Measurements from ENCODE around the gene MKS1. TPM values are rescaled to one million over a fixed set of nuclear protein-coding genes. Genes with fewer than 3 reads are reported as not detected.

Gene MKS1
- total and polyA plus RNA-seq, 10 of the 15 experiments (the other 5 are each of a cell fraction or from before 2014, with no cell fraction given), result 5.7 to 21.4 (median 13.9) TPM

- peak; percentile 43; the same call in 1 of the 2 replicates for TF ChIP-seq NBN (IDR thresholded peaks at IDR 0.05)
- no peak for TF ChIP-seq POLR2AphosphoS5 (IDR thresholded peaks at IDR 0.05; ENCODE audit: low read length)
- peak; percentile 91 for TF ChIP-seq MYC (IDR thresholded peaks at IDR 0.05; ENCODE audit: insufficient read depth, insufficient read length, insufficient replicate concordance, low read length, severe bottlenecking)
- peak; percentile 82 for TF ChIP-seq RAD51 (IDR thresholded peaks at IDR 0.05)
- peak; percentile 20 for TF ChIP-seq MEF2B (IDR thresholded peaks at IDR 0.05; ENCODE audit: partially characterized antibody, poor library complexity, severe bottlenecking)
- TF ChIP-seq, protein P1, sequence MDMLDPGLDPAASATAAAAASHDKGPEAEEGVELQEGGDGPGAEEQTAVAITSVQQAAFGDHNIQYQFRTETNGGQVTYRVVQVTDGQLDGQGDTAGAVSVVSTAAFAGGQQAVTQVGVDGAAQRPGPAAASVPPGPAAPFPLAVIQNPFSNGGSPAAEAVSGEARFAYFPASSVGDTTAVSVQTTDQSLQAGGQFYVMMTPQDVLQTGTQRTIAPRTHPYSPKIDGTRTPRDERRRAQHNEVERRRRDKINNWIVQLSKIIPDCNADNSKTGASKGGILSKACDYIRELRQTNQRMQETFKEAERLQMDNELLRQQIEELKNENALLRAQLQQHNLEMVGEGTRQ (IDR thresholded peaks at IDR 0.05; ENCODE audit: borderline replicate concordance, low read depth, low read length), result peak; percentile 48
- TF ChIP-seq, protein P2, sequence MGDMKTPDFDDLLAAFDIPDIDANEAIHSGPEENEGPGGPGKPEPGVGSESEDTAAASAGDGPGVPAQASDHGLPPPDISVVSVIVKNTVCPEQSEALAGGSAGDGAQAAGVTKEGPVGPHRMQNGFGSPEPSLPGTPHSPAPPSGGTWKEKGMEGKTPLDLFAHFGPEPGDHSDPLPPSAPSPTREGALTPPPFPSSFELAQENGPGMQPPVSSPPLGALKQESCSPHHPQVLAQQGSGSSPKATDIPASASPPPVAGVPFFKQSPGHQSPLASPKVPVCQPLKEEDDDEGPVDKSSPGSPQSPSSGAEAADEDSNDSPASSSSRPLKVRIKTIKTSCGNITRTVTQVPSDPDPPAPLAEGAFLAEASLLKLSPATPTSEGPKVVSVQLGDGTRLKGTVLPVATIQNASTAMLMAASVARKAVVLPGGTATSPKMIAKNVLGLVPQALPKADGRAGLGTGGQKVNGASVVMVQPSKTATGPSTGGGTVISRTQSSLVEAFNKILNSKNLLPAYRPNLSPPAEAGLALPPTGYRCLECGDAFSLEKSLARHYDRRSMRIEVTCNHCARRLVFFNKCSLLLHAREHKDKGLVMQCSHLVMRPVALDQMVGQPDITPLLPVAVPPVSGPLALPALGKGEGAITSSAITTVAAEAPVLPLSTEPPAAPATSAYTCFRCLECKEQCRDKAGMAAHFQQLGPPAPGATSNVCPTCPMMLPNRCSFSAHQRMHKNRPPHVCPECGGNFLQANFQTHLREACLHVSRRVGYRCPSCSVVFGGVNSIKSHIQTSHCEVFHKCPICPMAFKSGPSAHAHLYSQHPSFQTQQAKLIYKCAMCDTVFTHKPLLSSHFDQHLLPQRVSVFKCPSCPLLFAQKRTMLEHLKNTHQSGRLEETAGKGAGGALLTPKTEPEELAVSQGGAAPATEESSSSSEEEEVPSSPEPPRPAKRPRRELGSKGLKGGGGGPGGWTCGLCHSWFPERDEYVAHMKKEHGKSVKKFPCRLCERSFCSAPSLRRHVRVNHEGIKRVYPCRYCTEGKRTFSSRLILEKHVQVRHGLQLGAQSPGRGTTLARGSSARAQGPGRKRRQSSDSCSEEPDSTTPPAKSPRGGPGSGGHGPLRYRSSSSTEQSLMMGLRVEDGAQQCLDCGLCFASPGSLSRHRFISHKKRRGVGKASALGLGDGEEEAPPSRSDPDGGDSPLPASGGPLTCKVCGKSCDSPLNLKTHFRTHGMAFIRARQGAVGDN (IDR thresholded peaks at IDR 0.05), result peak; percentile 86
- 0 out of 2 replicates have a peak, but pooled peaks have one; percentile 28 for TF ChIP-seq HCFC1 (IDR thresholded peaks at IDR 0.05; ENCODE audit: low read length)
- TF ChIP-seq YY1 (IDR thresholded peaks at IDR 0.05; ENCODE audit: low read depth, low read length), result peak; percentile 55; the same call in 1 of the 2 replicates
- TF ChIP-seq TBL1XR1 (IDR thresholded peaks at IDR 0.05; ENCODE audit: low read depth, low read length), result no peak
- peak; percentile 41; the same call in 1 of the 2 replicates for TF ChIP-seq MLLT1 (IDR thresholded peaks at IDR 0.05)
- peak; percentile 99 for TF ChIP-seq BHLHE40 (IDR thresholded peaks at IDR 0.05; ENCODE audit: borderline replicate concordance in 1 of 2, low read depth in 2 of 2, low read length in 1 of 2)
- peak; percentile 48; the same call in 1 of the 2 replicates for TF ChIP-seq NR2F1 (conservative IDR thresholded peaks at IDR 0.05)
- no peak for TF ChIP-seq MTA3 (IDR thresholded peaks at IDR 0.05; ENCODE audit: borderline replicate concordance, low read length)
- TF ChIP-seq MAX (IDR thresholded peaks at IDR 0.05; ENCODE audit: low read depth, low read length), result peak; percentile 99
- TF ChIP-seq EP300 (IDR thresholded peaks at IDR 0.05; ENCODE audit: borderline replicate concordance in 1 of 2, control insufficient read depth in 1 of 2, low read depth in 2 of 2, low read length in 2 of 2), result no peak
- TF ChIP-seq POLR2A (IDR thresholded peaks at IDR 0.05; ENCODE audit: low read depth, low read length), result no peak
- TF ChIP-seq PAX5 (IDR thresholded peaks at IDR 0.05; ENCODE audit: borderline replicate concordance, low read depth, low read length), result peak; percentile 34; the same call in 1 of the 2 replicates
- peak; percentile 58; the same call in 1 of the 2 replicates for TF ChIP-seq IKZF1 (conservative IDR thresholded peaks at IDR 0.05)
- TF ChIP-seq SMARCA5 (IDR thresholded peaks at IDR 0.05), result peak; percentile 62; the same call in 1 of the 2 replicates
- no peak for TF ChIP-seq CBX5 (IDR thresholded peaks at IDR 0.05; ENCODE audit: low read depth)
- TF ChIP-seq, protein P3, sequence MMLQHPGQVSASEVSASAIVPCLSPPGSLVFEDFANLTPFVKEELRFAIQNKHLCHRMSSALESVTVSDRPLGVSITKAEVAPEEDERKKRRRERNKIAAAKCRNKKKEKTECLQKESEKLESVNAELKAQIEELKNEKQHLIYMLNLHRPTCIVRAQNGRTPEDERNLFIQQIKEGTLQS (IDR thresholded peaks at IDR 0.05; ENCODE audit: borderline replicate concordance, extremely low read depth, low read depth, low read length), result peak; percentile 41; the same call in 1 of the 2 replicates
Observed at GRCh38 chr17:58249270-58250133, 30.4 kb upstream of the MKS1 start (continued).

All from GM12878 (cell line).